Measurements from ENCODE around the gene TYROBP.

GRCh38 chr19:35901055-35901644 is 6.9 kb downstream of the TYROBP start:
- TF ChIP-seq, protein P1, sequence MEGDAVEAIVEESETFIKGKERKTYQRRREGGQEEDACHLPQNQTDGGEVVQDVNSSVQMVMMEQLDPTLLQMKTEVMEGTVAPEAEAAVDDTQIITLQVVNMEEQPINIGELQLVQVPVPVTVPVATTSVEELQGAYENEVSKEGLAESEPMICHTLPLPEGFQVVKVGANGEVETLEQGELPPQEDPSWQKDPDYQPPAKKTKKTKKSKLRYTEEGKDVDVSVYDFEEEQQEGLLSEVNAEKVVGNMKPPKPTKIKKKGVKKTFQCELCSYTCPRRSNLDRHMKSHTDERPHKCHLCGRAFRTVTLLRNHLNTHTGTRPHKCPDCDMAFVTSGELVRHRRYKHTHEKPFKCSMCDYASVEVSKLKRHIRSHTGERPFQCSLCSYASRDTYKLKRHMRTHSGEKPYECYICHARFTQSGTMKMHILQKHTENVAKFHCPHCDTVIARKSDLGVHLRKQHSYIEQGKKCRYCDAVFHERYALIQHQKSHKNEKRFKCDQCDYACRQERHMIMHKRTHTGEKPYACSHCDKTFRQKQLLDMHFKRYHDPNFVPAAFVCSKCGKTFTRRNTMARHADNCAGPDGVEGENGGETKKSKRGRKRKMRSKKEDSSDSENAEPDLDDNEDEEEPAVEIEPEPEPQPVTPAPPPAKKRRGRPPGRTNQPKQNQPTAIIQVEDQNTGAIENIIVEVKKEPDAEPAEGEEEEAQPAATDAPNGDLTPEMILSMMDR (IDR thresholded peaks at IDR 0.05; ENCODE audit: low read depth, low read length, missing input control): no peak
- TF ChIP-seq REST (IDR thresholded peaks at IDR 0.05) (no peak), SP1 (IDR thresholded peaks at IDR 0.05) (no peak), FOXA2 (IDR thresholded peaks at IDR 0.05) (no peak), RXRA (IDR thresholded peaks at IDR 0.05) (no peak), GABPA (IDR thresholded peaks at IDR 0.05 in 1 of 2, conservative IDR thresholded peaks at IDR 0.05 in 1 of 2) (no peak), RAD21 (IDR thresholded peaks at IDR 0.05) (no peak)
